HG03565 (cell line): ENCODE results near the gene PTPRG.

Source experiments
- ATAC-seq: cut with Tn5 transposase; IDR thresholded peaks from one replicate; pipeline ENCODE4 v1.9.1; 2021; ENCODE audit warnings: mild to moderate bottlenecking, moderate library complexity; ENCODE audit not compliant: unreplicated experiment

PTPRG gene

DNA sequence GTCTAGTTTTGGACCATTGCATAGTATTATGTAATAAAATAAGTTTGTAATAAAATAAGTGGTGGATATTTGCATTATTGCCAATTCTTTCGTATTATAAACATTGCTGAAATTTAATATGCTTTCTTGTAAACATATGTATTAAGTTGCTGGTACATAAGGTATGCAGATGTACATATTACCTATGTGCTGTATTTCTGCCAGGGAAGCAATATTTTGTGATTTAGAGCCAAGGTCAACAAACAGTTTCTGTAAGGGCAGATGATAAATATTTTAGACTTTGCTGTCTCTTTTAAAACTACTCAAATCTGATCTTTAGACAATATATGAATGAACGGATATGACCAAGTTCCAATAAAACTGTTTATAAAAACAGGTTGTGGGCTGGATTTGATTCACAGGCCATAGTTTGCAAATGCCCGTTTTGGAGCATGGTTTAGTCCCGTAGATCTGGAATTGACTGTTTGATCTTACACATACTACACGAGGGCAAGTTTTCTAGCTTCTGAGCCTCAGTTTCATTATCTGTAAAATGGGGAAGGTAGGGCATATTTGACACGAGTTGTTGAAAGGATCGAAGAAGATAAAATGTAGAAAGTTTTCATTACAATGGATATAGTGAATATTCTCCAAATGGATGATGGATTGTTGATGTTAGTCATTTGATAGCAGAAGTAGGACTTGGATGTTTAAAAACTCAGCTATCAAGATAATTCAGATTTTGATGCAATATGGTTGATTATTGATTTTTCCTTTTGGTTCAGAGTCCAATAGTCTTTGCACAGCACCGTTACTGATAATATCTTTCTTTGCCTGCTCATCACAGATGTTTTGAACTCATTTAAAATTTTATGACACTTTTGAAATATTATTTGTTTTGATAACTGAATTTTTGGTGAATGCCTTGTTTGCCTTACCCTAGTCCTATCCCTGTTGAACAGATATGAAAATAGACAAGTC, 417.4 kb downstream of the PTPRG start:
- no peak for ATAC-seq

DNA sequence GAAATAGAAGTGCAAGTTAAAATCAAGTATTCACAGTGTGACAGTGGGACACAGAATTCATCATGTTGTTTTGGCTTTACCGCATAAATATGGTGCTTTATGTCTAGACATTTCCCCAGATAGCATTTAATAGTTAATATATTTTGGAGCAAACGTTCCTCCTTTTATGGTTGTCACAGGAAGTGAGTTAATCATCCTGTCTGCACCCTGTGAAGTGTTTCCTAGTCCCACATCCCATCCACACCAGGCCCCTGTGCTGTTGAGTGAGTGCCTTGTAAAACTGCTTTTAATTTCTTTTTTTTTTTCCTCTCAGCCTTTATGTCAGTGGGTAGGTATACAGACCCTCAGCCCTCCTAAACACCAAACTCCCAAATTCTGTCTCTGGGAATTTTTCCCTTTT, 418.3 kb downstream of the PTPRG start:
- ATAC-seq = no peak

- ATAC-seq = no peak
These were observed 418.7 kb downstream of the PTPRG start for GRCh38 chr3:61980041-61980440.

DNA sequence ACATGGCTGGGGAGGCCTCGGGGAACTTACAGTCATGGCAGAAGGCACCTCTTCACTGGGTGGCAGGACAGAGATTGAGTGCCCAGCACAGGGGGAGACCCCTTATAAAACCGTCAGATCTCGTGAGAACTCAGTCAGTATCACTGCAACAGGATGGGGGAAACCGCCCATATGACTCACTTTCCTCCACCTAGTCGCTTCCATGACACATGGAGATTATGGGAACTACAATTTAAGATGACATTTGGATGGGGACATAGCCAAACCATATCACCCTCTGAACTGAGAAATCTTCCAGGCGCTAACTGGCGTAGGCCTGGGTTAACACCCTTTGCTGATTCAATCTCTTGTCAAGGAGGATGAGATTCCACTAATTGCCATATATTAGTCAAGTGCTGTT, 419.7 kb downstream of the PTPRG start:
- no peak for ATAC-seq

GRCh38 chr3:61983479-61983878, 422.1 kb downstream of the PTPRG start:
- ATAC-seq = no peak

DNA sequence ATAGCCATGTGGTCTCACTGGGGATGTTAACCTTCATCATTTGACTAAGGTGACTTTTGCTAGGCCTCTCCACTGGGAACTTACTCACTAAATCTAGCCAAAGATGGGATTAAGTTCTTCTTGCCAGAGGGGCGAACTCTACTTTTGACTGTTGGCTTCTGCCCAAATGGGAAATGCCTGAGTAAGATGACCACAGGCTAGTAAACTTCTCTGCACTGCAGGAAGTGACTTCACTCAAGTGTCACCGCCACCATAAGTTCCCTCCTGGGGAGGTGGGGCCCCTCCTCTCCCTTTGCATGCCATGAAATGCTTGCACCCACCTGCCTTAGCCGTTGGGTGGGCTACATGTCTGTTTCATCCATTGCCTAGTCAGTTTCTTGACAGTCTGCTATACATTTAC, 423.6 kb downstream of the PTPRG start:
- ATAC-seq = no peak

- ATAC-seq = no peak
These were observed 425.1 kb downstream of the PTPRG start for GRCh38 chr3:61986473-61986872.

GRCh38 chr3:61989681-61990080, 428.3 kb downstream of the PTPRG start:
- ATAC-seq = no peak

DNA sequence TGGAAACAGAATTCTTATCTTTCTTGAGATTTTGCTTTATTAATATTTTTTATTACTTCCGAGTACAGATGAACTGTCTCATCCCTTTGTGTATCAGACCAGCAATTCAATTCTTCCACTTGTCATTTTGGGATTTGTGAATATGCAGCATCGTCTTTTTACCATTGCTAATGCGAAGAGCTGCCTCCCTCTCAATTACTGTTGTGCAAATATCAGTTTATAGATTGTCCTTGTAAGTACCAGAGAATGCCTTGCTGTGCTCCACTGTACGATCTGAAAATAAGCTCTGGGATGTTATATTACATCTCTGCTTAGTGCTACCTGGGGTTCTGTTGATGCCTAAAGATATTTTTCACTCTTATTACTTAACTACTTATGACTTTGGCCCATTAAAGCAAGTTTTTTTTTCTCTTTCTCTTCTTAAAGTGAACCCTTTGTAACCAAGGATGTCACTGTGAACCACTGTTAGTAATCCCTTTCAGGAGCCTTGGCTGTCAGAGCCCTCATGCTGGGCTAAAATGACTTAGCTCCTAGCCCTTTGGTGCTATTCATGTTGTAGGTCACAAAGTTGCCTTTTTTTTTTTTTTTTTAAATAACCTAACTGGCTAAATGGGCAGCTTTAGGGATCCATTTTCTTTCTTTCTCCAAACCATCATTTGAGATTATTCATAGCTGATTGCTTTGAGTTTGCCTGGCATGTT, 429.1 kb downstream of the PTPRG start:
- ATAC-seq = no peak

- no peak for ATAC-seq
These were observed 430.3 kb downstream of the PTPRG start for GRCh38 chr3:61991706-61992105.

GRCh38 chr3:61996366-61996765, 435.0 kb downstream of the PTPRG start:
- no peak for ATAC-seq

DNA sequence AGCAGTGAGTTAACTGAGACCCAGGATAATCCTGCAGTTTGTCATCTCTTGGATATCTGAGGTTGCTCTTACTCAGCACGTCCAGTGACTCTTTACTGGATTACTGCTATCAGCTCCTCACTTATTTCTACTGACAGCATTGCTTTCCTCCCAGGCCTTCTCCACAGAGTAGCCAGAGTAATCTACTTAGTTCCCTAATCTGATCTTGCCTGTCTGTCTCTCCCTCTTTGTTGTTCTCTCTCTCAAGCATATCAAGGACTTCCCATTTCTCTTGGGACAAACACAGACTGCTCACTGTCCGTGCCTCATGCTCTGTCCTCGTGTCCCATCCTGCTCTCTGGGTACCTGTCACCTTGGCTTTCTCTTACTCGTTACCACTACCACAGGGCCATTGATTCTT, 435.7 kb downstream of the PTPRG start:
- no peak for ATAC-seq

- ATAC-seq = no peak
These were observed 442.5 kb downstream of the PTPRG start for GRCh38 chr3:62003835-62004234.

DNA sequence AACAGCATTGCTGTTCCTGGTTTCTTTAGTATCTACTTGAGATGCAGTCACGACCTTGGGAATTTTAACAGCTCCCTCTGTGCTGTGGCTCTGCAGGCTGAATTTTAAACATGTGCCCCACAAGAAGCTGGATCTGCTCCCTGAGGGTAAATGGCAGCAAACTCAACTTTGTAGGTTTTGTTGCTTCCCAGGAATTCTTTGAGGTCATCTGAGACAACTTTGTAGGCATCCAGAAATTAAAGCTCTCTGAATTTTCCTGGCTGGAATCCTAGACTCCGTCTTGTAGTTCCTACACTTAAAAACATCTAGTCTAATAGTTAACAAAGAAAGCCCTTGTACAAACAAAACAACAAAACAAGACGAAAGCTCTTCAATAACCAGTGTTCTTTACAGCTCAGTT, 445.7 kb downstream of the PTPRG start:
- ATAC-seq = no peak

- no peak for ATAC-seq
These were observed 449.6 kb downstream of the PTPRG start for GRCh38 chr3:62010989-62011388.

DNA sequence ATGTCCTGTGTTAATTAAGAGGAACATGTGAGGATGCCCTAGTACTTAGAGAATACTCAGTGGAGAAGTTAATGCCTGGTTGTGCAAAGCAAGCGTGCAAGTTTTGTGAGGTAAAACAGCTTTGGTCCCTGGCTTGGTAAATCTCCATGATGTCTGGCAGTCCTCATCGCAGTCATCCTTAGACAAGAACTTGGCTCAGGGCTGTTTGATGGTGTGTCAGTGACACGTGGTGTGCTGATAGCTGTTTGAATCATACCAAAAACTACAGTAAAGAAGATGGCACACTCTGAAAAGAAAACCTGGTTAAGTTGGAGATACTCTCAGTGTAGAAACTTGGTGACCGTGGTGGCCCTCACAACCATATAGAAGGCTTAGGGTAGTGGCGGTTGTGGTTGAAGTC, 450.3 kb downstream of the PTPRG start:
- no peak for ATAC-seq

- ATAC-seq = no peak
These were observed 452.6 kb downstream of the PTPRG start for GRCh38 chr3:62013951-62014350.

DNA sequence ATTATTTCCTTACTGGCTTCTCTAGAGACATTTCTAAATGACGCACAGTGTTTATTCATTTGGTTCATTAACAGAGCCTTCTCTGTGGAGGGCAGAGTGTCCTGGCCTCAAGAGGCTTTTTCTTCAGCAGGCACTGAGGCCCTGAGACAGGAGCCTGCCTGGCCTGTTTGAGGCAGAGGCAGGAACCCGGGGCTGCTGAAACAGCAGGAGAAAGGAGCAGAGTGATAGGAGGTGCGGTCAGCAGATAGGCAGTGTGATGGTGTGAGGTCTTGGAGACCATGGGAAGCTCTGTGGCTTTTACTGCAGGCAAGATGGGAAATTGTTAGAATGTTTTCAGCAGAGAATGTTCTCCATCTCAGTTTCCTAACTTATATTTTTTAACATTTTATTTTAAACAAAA, 453.7 kb downstream of the PTPRG start:
- ATAC-seq = no peak

- ATAC-seq = no peak
These were observed 458.5 kb downstream of the PTPRG start for GRCh38 chr3:62019906-62020305.

DNA sequence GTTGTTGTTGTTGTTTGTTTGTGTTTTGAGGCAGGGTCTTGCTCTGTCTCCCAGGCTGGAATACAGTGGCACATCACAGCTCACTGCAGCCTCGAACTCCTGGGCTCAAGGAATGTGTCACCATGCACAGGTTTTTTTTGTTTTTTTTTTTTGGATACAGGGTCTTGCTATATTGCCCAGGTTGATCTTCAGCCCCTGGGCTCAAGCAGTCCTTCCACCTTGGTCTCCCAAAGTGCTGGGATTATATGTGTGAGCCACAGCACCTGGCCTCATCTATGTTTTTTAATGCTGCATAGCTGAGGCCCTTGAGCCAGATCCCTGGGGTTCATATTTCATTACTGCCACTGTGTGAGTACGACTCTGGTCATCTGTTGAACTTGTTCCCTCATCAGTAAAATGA, 459.3 kb downstream of the PTPRG start:
- ATAC-seq = no peak

- no peak for ATAC-seq
These were observed 460.9 kb downstream of the PTPRG start for GRCh38 chr3:62022312-62022711.

- ATAC-seq = no peak
These were observed 463.5 kb downstream of the PTPRG start for GRCh38 chr3:62024882-62025281.
